Adrenal gland (tissue), 5 donors: Measurements from ENCODE around the gene ZSWIM6.

Source experiments
- POLR2A ChIP-seq, 2 donors: fragments of 450-650 bp; IDR thresholded peaks; one replicate each; pipeline ENCODE4 v1.6.1; 2017; ENCODE audit warnings: antibody characterized with exemption in 2 of 2, mild to moderate bottlenecking in 2 of 2, moderate library complexity in 1 of 2
- TF ChIP-seq, protein P1 (sequence below), 6 experiments: fragments of 450-650 bp in 4 of 6; fragments of 200-600 bp in 2 of 6; sonication (generic) in 1 of 6; IDR thresholded peaks; 1 replicate in 5 of 6; 2 replicates in 1 of 6; pipeline versions ENCODE4 v1.5.1 to v1.8.0; 2016 to 2021; ENCODE audit warnings: antibody characterized with exemption in 6 of 6, mild to moderate bottlenecking in 2 of 6, moderate library complexity in 1 of 6
- donor health status: DM: no; HTN: no; CAD: no.

GRCh38 chr5:61352180-61352579 lies 20.1 kb downstream of the ZSWIM6 start:
- TF ChIP-seq, protein P1, sequence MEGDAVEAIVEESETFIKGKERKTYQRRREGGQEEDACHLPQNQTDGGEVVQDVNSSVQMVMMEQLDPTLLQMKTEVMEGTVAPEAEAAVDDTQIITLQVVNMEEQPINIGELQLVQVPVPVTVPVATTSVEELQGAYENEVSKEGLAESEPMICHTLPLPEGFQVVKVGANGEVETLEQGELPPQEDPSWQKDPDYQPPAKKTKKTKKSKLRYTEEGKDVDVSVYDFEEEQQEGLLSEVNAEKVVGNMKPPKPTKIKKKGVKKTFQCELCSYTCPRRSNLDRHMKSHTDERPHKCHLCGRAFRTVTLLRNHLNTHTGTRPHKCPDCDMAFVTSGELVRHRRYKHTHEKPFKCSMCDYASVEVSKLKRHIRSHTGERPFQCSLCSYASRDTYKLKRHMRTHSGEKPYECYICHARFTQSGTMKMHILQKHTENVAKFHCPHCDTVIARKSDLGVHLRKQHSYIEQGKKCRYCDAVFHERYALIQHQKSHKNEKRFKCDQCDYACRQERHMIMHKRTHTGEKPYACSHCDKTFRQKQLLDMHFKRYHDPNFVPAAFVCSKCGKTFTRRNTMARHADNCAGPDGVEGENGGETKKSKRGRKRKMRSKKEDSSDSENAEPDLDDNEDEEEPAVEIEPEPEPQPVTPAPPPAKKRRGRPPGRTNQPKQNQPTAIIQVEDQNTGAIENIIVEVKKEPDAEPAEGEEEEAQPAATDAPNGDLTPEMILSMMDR (IDR thresholded peaks at IDR 0.05): peak in 1 of 6 experiments; percentile 8
- no peak for TF ChIP-seq POLR2A (IDR thresholded peaks at IDR 0.05)
